Measurements from ENCODE around the gene SNX8.
A peak's percentile ranks its signal among the peaks of the same experiment; 100 is the strongest.

Gene SNX8

DNA sequence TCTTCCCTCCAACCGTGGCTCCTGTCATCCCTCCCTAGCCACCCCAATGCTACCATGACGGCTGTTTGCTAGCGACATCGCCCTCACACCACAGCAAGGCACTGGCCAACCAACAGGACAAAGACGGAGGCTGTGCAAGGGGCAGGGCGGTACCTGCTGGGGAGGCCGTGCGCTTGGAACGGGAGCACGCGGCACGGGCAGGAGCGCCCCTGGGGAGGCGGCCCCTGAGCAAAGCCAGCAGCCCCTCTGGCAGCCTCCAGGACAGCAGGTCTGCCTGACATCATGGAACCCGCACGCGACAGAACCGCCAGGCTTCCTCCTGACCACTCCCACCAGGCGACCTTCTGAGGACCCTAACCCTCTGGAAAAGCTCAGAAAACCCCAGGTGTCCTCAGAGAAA lies 94.2 kb downstream of the SNX8 start:
- DNase-seq (ENCODE audit: low spot score) = no peak

GRCh38 chr7:2219606-2220005 lies 94.6 kb downstream of the SNX8 start:
- no peak for DNase-seq (ENCODE audit: low spot score)

DNA sequence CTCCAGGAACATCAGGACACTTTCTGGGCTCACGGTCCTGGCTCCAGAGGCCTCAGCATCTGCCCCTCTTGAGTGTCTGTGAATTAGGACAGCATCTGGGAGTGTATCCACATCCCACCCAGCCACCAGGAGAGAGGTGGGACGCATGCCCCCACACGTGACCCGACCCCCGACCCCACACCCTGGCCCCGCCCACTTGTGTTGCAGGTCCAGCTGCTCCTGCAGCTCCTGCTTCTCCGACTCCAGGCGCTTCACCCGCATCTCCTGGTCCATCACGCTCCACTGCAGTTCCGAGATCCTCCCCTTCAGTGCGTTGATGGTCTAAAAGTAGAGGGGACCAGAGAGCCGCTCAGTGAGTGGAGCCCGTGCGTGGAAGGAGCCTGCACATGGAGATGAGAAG lies 95.1 kb downstream of the SNX8 start:
- DNase-seq (ENCODE audit: low spot score) = no peak

DNA sequence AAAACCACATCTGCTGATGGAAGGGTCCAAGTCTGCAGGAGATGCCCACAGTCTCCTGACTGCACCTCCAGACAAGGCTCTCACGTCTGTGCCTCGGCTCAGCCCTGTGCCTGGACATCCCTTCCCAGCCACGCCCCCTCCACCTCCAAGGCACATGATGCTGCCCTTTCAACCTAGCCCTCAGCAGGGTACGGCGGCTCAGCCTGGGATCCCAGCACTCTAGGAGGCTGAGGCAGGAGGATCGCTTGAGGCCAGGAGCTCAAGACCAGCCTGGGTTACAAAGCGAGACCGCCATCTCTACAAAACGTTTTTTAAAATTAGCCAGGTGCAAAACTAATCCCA lies 95.8 kb downstream of the SNX8 start:
- no peak for DNase-seq (ENCODE audit: low spot score)

GRCh38 chr7:2217716-2218443 lies 96.4 kb downstream of the SNX8 start:
- DNase-seq (ENCODE audit: low spot score) = no peak

GRCh38 chr7:2217206-2217605 lies 97.0 kb downstream of the SNX8 start:
- DNase-seq (ENCODE audit: low spot score) = no peak

DNA sequence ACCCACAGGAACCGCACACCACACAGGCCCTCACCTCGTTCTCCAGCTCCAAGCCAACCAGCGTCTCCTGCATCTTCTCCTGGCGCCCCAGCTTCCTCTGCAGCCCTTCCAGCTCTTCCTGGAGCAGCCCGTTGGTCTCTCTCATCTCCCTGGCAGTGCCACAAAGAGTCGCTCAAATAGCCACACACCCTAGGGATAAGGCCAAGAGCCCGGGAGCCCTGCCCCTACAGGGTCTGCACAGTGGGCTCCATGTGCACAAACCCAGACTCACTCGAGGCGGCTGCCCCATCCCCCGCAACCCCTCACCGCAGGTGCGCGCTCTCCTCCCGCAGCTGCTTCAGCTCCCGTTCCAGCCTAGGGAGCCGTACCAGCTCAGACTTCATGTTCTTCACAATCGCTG lies 98.4 kb downstream of the SNX8 start:
- DNase-seq (ENCODE audit: low spot score) = no peak

GRCh38 chr7:2214636-2215035 lies 99.6 kb downstream of the SNX8 start:
- DNase-seq (ENCODE audit: low spot score) = peak; percentile 22

DNA sequence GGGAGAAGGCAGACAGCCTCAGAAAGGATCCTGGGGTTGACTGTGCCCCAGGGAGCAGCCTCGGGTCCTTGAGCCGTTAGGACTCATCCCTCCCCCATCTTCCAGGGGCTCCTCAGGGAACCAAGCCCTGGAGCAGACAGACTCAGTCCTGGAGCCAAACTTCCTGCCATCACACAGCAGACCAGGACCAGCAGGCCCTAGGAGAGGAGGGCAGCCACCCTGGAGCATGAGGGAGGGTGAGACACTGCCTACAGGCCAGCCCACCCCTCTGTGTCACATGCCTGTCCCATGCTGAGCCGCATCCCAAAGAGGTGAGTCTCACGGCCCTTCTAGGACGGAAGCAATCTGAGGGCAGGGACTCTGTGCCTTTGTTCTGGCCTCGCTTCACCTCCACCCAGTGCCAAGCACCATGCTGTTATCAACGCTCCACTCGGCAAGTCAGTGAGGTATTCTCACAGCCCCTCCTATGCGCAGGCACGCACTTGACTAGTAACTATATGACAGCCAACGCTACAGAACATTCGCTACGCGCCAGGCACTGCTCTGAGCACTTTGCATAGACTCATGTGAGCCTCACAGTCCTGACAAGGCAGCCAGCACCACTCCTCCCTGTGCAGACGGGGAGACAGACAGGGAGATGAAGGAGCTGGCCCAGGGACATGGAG lies 100.6 kb downstream of the SNX8 start:
- DNase-seq (ENCODE audit: low spot score) = no peak

GRCh38 chr7:2212906-2213305 lies 101.3 kb downstream of the SNX8 start:
- DNase-seq (ENCODE audit: low spot score) = no peak

GRCh38 chr7:2211926-2212325 lies 102.3 kb downstream of the SNX8 start:
- DNase-seq (ENCODE audit: low spot score) = no peak

GRCh38 chr7:2211259-2211880 lies 102.9 kb downstream of the SNX8 start:
- no peak for DNase-seq (ENCODE audit: low spot score)

DNA sequence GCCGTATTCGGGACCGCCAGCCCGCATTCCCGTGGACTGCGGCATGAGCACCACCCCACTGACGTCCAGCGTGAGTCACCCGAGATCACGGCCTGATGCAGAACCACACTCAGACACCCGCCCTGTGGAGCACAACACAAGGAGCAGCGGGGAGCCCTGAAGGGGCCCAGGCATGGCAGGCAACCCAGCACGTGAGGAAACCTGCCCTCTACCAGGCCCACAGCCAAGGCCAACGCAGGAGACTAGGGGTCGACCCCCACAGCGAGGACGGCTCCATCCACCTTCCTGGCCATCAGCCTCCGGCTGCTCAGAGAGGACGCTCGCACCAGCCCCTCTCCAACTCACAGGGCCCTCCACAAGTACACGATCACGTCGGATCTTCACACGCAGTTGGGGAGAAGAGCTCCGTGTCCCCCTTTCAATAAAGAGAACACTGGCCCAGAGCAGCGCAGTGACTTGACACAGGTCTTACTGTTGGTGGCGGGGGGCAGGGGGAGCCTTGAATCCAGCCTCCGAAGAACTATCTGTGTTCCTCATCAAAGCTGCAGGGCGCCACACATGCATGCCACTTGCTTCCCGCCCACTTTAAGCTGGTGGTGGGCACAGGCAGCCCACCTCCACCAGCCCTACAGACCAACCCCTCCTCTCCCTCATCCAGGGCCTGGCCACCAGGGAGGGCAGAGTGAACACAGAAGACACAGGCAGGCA lies 103.5 kb downstream of the SNX8 start:
- no peak for DNase-seq (ENCODE audit: low spot score)

- DNase-seq (ENCODE audit: low spot score) = no peak
These were observed 104.3 kb downstream of the SNX8 start for GRCh38 chr7:2209961-2210323.

- peak; percentile 22 for DNase-seq (ENCODE audit: low spot score)
These were observed 104.9 kb downstream of the SNX8 start for GRCh38 chr7:2209146-2209960.

GRCh38 chr7:2208712-2209111 lies 105.5 kb downstream of the SNX8 start:
- no peak for DNase-seq (ENCODE audit: low spot score)

DNA sequence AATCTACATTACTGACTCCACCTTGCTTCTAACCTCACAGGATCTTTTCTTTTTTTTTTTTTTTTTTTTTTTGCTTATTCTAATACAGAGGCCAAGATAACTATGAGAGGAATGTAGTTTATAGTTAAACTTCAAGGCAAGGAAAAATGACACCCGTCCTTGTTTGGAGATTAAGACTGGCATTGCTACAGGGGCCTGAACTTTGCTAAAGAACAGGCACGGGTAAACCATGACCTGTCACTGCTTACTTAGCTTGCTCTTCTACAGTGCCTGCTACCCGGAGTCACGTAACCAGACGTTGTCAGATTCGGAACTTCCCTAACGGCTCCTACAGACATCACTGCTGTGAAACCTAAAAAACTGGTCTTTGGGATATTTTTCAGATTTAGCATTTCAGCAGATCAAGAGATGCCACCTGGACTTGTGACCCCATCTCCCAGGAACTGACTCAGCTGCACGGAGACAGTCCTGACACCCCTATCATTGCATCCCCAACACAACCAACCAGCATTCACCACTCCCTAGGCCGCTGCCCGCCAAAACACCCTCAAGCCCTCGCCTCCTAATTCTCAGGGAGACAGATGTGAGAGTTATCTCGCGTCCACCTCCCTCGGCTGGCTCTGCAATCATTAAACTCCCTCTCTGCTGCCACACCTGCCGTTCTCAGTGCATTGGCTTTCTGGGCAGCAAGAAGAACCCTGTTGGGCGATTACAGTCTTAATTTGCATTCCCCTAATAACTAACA lies 109.0 kb downstream of the SNX8 start:
- no peak for DNase-seq (ENCODE audit: low spot score)

- no peak for DNase-seq (ENCODE audit: low spot score)
These were observed 109.8 kb downstream of the SNX8 start for GRCh38 chr7:2204446-2204845.

GRCh38 chr7:2203766-2204300 lies 110.4 kb downstream of the SNX8 start:
- DNase-seq (ENCODE audit: low spot score) = no peak

DNA sequence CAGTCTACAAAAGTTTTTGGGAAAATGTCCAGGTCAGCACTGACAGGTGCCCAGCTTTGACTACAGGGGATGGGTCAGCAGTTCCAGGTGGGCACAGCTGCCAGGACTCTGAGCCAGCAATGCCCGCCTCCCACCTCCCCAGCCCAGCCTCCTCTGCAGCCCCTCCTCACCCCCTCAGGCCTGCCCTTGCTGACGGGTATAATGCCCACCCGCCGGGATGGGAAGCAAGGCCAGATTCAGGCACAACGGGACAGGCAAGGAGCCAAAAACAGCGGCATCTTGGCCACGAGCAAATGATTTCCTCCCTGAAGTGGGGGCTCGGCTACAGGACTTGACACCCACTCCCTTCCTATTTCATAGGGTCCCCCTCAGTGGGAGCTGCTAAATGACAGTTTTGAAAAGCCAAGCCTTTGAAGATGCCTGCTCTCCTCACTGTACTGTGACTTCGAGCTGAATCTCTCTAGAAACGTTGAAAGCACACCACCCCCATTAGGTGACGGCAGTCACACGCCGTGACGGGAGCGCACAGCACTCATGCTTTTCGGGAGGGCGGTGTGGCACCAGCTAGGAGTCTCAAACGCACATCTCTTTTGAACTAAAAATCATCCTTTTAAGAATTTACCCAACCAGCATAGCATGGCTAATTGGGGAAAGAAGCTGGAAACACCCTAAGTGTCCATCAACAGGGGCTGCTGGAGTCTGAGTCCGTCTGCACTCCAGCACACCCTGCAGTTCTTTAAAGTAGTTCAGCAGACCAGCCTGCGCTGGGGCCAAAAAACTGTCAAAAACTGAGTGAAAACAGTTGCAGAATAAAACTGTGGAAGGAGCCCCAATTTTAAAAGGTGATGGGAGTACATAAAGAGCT lies 111.1 kb downstream of the SNX8 start:
- no peak for DNase-seq (ENCODE audit: low spot score)
